HCT116 (cell line): ENCODE measurements around the gene PRCD. TPM values are rescaled to one million over a fixed set of nuclear protein-coding genes. Genes with fewer than 3 reads are reported as not detected.

ENCODE experiments used
- ATAC-seq: fragments of 200-7000 bp; cut with Tn5 transposase; 2 replicates; pipeline ENCODE4 v1.9.1; 2020; ENCODE audit warnings: mild to moderate bottlenecking, moderate library complexity
- BruUV-seq: library from RNA; stranded (reverse); fragments of 400-500 nt; replicated peaks from 2 replicates; lab custom pipeline; 2021; lab: Mats Ljungman, UMichigan
- CTCF ChIA-PET: fragments of 300-600 bp; sonication (Branson Sonifier 250); formaldehyde crosslinking; loops from one replicate; lab custom pipeline; 2021; ENCODE audit warnings: antibody characterized with exemption; lab: Charles Lee
- POLR2A ChIA-PET: fragments of 300-600, 350-600 bp; sonication (Branson Sonifier 250); formaldehyde crosslinking; loops from one replicate; lab custom pipeline; 2021; ENCODE audit warnings: antibody characterized with exemption; lab: Charles Lee
- RAD21 ChIA-PET, 2 experiments: fragments of 300-600 bp; sonication (Branson Sonifier 250); formaldehyde crosslinking; loops; one replicate each; lab custom pipeline; 2023; ENCODE audit warnings: low total read pairs in 2 of 2; ENCODE audit not compliant: uncharacterized antibody in 2 of 2, unreplicated experiment in 2 of 2, low non-redundant PET in 1 of 2; lab: Charles Lee
- DNase-seq: peaks from one replicate; pipeline ENCODE4 v3.0.0-alpha.2; 2010; ENCODE audit warnings: low read depth, low spot score
- H2AFZ ChIP-seq: fragments of 200-600 bp; shearing (Covaris generic), sonication (generic); 2 replicates; pipeline ENCODE4 v1.6.1; 2017; ENCODE audit warnings: low read depth, mixed run types, mixed read lengths, antibody characterized with exemption, low read length; ENCODE audit not compliant: poor library complexity, severe bottlenecking
- H3K27ac ChIP-seq: 2 replicates; pipeline ENCODE4 v1.5.1; 2012; ENCODE audit warnings: low read depth, low read length
- H3K27me3 ChIP-seq: fragments of 200-600 bp; sonication (generic); 2 replicates; pipeline ENCODE4 v1.6.1; 2016; ENCODE audit warnings: mixed run types, low read length, mixed read lengths; ENCODE audit not compliant: insufficient read depth
- H3K36me3 ChIP-seq, 2 experiments: fragments of 200-500 bp in 1 of 2; fragments of 200-600 bp in 1 of 2; sonication (Bioruptor generic) in 1 of 2; sonication (generic) in 1 of 2; 2 replicates each; pipeline versions ENCODE4 v1.5.1 to v1.6.1; 2014 to 2016; ENCODE audit warnings: low read length in 2 of 2, inconsistent platforms in 1 of 2, mixed read lengths in 1 of 2, mixed run types in 1 of 2; ENCODE audit not compliant: insufficient read depth in 2 of 2, control insufficient read depth in 1 of 2
- H3K4me1 ChIP-seq, 2 experiments: fragments of 200-600 bp in 1 of 2; sonication (generic) in 1 of 2; 2 replicates each; pipeline versions ENCODE4 v1.5.1 to v1.6.1; 2012 to 2017; ENCODE audit warnings: low read length in 2 of 2, inconsistent platforms in 1 of 2, mild to moderate bottlenecking in 1 of 2, mixed read lengths in 1 of 2, mixed run types in 1 of 2, moderate library complexity in 1 of 2; ENCODE audit not compliant: insufficient read depth in 2 of 2, control insufficient read depth in 1 of 2
- H3K4me2 ChIP-seq: fragments of 200-600 bp; sonication (generic); 2 replicates; pipeline ENCODE4 v1.6.1; 2017; ENCODE audit warnings: mixed run types, low read length, mixed read lengths
- H3K4me3 ChIP-seq, 2 experiments: fragments of 200-600 bp in 1 of 2; sonication (generic) in 1 of 2; replicated peaks in 1 of 2; 2 replicates each; pipeline ENCODE4 v1.5.1; 2011 to 2016; ENCODE audit warnings: low read length in 2 of 2, control low read depth in 1 of 2, low read depth in 1 of 2, mild to moderate bottlenecking in 1 of 2, mixed read lengths in 1 of 2, mixed run types in 1 of 2
- H3K79me2 ChIP-seq: fragments of 200-600 bp; sonication (generic); 2 replicates; pipeline ENCODE4 v1.6.1; 2017; ENCODE audit warnings: mild to moderate bottlenecking, mixed run types, low read length, moderate library complexity, mixed read lengths; ENCODE audit not compliant: insufficient read depth
- H3K9ac ChIP-seq: fragments of 200-600 bp; sonication (generic); 2 replicates; pipeline ENCODE4 v1.6.1; 2016; ENCODE audit warnings: low read length, mixed read lengths
- H3K9me2 ChIP-seq: fragments of 200-600 bp; sonication (generic), shearing (Covaris generic); 2 replicates; pipeline ENCODE4 v1.6.1; 2017; ENCODE audit warnings: mixed run types, mild to moderate bottlenecking, moderate library complexity; ENCODE audit not compliant: insufficient read depth
- H3K9me3 ChIP-seq, 2 experiments: fragments of 200-500 bp in 1 of 2; fragments of 200-600 bp in 1 of 2; sonication (Bioruptor generic) in 1 of 2; sonication (generic) in 1 of 2; 2 replicates each; pipeline ENCODE4 v1.6.1; 2014 to 2017; ENCODE audit warnings: low read length in 2 of 2, mixed read lengths in 2 of 2, inconsistent platforms in 1 of 2, low read depth in 1 of 2, mild to moderate bottlenecking in 1 of 2, mixed run types in 1 of 2, moderate library complexity in 1 of 2; ENCODE audit not compliant: control insufficient read depth in 1 of 2, insufficient read depth in 1 of 2
- H4K20me1 ChIP-seq: fragments of 200-600 bp; sonication (generic), shearing (Covaris generic); 2 replicates; pipeline ENCODE4 v1.6.1; 2017; ENCODE audit warnings: mixed run types, mild to moderate bottlenecking, moderate library complexity; ENCODE audit not compliant: insufficient read depth
- ATF3 ChIP-seq: IDR thresholded peaks from 2 replicates; pipeline ENCODE4 v1.6.1; 2012
- CBX3 ChIP-seq: IDR thresholded peaks from 2 replicates; pipeline ENCODE4 v1.6.1; 2012; ENCODE audit warnings: low read depth
- CEBPB ChIP-seq: IDR thresholded peaks from 2 replicates; pipeline ENCODE4 v1.6.1; 2012; ENCODE audit warnings: low read depth
- ELF1 ChIP-seq: IDR thresholded peaks from 2 replicates; pipeline ENCODE4 v1.6.1; 2012; ENCODE audit warnings: low read depth, borderline replicate concordance
- EZH2 ChIP-seq: fragments of 200-600 bp; sonication (generic); IDR thresholded peaks from 2 replicates; pipeline ENCODE4 v1.6.1; 2017; ENCODE audit warnings: antibody characterized with exemption, mixed run types
- FOSL1 ChIP-seq: IDR thresholded peaks from 2 replicates; pipeline ENCODE4 v1.6.1; 2012; ENCODE audit warnings: low read depth
- JUND ChIP-seq: IDR thresholded peaks from 2 replicates; pipeline ENCODE4 v1.6.1; 2012
- MAX ChIP-seq: IDR thresholded peaks from 2 replicates; pipeline ENCODE4 v1.6.1; 2012
- POLR2A ChIP-seq: IDR thresholded peaks from 2 replicates; pipeline ENCODE4 v1.7.0; 2011; ENCODE audit warnings: borderline replicate concordance; ENCODE audit not compliant: insufficient read depth, insufficient read length; ENCODE audit errors: extremely low read depth
- POLR2AphosphoS5 ChIP-seq: IDR thresholded peaks from 2 replicates; pipeline ENCODE4 v1.6.1; 2011; ENCODE audit warnings: mild to moderate bottlenecking, low read depth, low read length, moderate library complexity
- RAD21 ChIP-seq: IDR thresholded peaks from 2 replicates; pipeline ENCODE4 v1.6.1; 2012; ENCODE audit warnings: low read depth, mild to moderate bottlenecking
- SIN3A ChIP-seq: IDR thresholded peaks from 2 replicates; pipeline ENCODE4 v1.6.1; 2012; ENCODE audit warnings: low read depth
- SP1 ChIP-seq: IDR thresholded peaks from 2 replicates; pipeline ENCODE4 v1.6.1; 2012; ENCODE audit warnings: low read depth
- SRF ChIP-seq: IDR thresholded peaks from 2 replicates; pipeline ENCODE4 v1.6.1; 2012; ENCODE audit warnings: low read depth
- TCF7L2 ChIP-seq: IDR thresholded peaks from 2 replicates; pipeline ENCODE4 v1.7.0; 2011; ENCODE audit warnings: borderline replicate concordance, inconsistent platforms; ENCODE audit not compliant: insufficient read depth, insufficient read length; ENCODE audit errors: extremely low read depth
- ZBTB33 ChIP-seq: IDR thresholded peaks from 2 replicates; pipeline ENCODE4 v1.6.1; 2011; ENCODE audit warnings: mild to moderate bottlenecking, low read length, moderate library complexity; ENCODE audit not compliant: insufficient replicate concordance; ENCODE audit errors: extremely low read depth
- ZFX ChIP-seq: fragments of 450-650 bp; IDR thresholded peaks from 2 replicates; pipeline ENCODE4 v1.6.1; 2017
- intact Hi-C: fragments of 100-400 bp; cut with micrococcal nuclease; formaldehyde crosslinking; loops from 2 replicates; pipeline ENCODE4 v1.10.0; 2022
- total RNA-seq: library from RNA; stranded (reverse); gene quantifications from one replicate; pipeline ENCODE4 v1.2.1, GENCODE V29; 2021; ENCODE audit not compliant: unreplicated experiment

PRCD gene
- total RNA-seq, 1 experiment from 2014 or later = not detected

DNA sequence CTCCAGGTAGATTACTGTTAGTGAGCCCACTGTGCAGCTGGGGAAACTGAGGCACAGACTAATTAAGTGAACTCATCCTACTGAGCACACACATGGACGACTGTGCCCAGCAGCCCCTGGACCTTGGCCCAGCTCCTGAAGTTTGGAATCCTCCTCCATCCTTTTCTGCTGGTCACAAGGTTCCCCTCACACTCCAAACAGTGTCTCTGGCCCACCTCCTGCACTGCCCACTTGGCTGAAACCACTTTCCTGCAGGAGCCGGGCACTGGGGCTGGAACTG, 42.2 kb upstream of the PRCD start (continued):
- TF ChIP-seq ZBTB33 = no peak

- Histone ChIP-seq H3K27me3 (no peaks in the 10 kb centered on the region), H3K9me3 (no peaks in the 10 kb centered on the region), H3K27ac (peak overlapping the region; percentile 96; the same call in 1 of the 2 replicates), H3K4me2 (peak overlapping the region; percentile 97), H3K4me1 (peaks cover 32 to 43% of the 10 kb centered on the region in 2 experiments), H3K9ac (no peak overlapping the region), H2AFZ (no peak overlapping the region), H3K4me3 (no peak overlapping the region), H3K36me3 (no peaks in the 10 kb centered on the region; a peak in 1 of 4 replicates), H3K9me2 (no peaks in the 10 kb centered on the region), H4K20me1 (peaks cover 5% of the 10 kb centered on the region; the same call in 1 of the 2 replicates), H3K79me2 (peaks cover 56% of the 10 kb centered on the region)
- ATAC-seq (no peak), DNase-seq (no peak)
- BruUV-seq = no TSS peak
- POLR2A ChIA-PET = interaction anchor here (1.1 to 1.6 kb wide), 2 partner anchors 40 to 45 kb away, joined by 3 to 7 read pairs; no protein-coding TSS in a partner anchor
- RAD21 ChIA-PET = no interaction called here
- TF ChIP-seq SRF = no peak
- no peak for TF ChIP-seq JUND
- no peak for TF ChIP-seq SIN3A
- TF ChIP-seq ZBTB33 = no peak
- TF ChIP-seq CEBPB = no peak
- no peak for TF ChIP-seq EZH2
- TF ChIP-seq MAX = no peak
- no peak for TF ChIP-seq SP1
- no peak for TF ChIP-seq CBX3
- no peak for TF ChIP-seq ELF1
- TF ChIP-seq POLR2A = no peak
- no peak for TF ChIP-seq POLR2AphosphoS5
- TF ChIP-seq RAD21 = no peak
- no peak for TF ChIP-seq ATF3
- TF ChIP-seq ZFX = no peak
- no peak for TF ChIP-seq TCF7L2
- TF ChIP-seq FOSL1 = no peak
- intact Hi-C loops = no loop called here
- CTCF ChIA-PET = interaction anchor here (1.3 to 2.2 kb wide), 3 partner anchors 25 to 132 kb away, joined by 3 to 12 read pairs (median 6); no protein-coding TSS in a partner anchor
These were observed 41.6 kb upstream of the PRCD start for GRCh38 chr17:76497979-76498875.
